Left lung (tissue), 10 donors: Measurements from ENCODE around the gene MACROD2. TPM values are rescaled to one million over a fixed set of nuclear protein-coding genes. Genes with fewer than 3 reads are reported as not detected.

ENCODE experiments used
- ATAC-seq: fragments of 200-7000 bp; cut with Tn5 transposase; one replicate; pipeline ENCODE4 v1.9.1; 2020; ENCODE audit warnings: moderate library complexity
- DNase-seq, 4 donors: peaks; one replicate each; pipeline ENCODE4 v3.0.0-alpha.2; 2013 to 2020
- H3K27ac ChIP-seq, 2 donors: fragments of 200-600 bp; sonication (generic) in 1 of 2; one replicate each; pipeline versions ENCODE4 v1.5.0 to v1.8.0; 2020 to 2021
- H3K27me3 ChIP-seq, 2 donors: fragments of 200-600 bp; sonication (generic) in 1 of 2; one replicate each; pipeline versions ENCODE4 v1.5.0 to v1.8.0; 2020 to 2021
- H3K36me3 ChIP-seq, 2 donors: fragments of 200-600 bp; sonication (generic) in 1 of 2; one replicate each; pipeline versions ENCODE4 v1.5.0 to v1.8.0; 2020 to 2021
- H3K4me1 ChIP-seq, 2 donors: fragments of 200-600 bp; one replicate each; pipeline ENCODE4 v1.8.0; 2021
- H3K4me3 ChIP-seq, 2 donors: fragments of 200-600 bp; sonication (generic) in 1 of 2; one replicate each; pipeline versions ENCODE4 v1.5.0 to v1.8.0; 2020 to 2021; ENCODE audit warnings: mild to moderate bottlenecking in 1 of 2
- H3K9me3 ChIP-seq, 2 donors: fragments of 200-600 bp; sonication (generic) in 1 of 2; one replicate each; pipeline versions ENCODE4 v1.5.0 to v1.8.0; 2020 to 2021
- intact Hi-C, 2 donors: fragments of 100-400 bp; cut with DNase I; formaldehyde crosslinking; loops; one replicate each; pipeline versions ENCODE4 v1.11.2 to v1.14.2; 2022
- polyA plus RNA-seq, 6 donors: library from polyadenylated mRNA; unstranded; fragments of 120-200 nt; gene quantifications; one replicate each; pipeline ENCODE4 v1.2.1, GENCODE V29; 2013; ENCODE audit not compliant: insufficient read length in 6 of 6
- total RNA-seq, 2 donors: library from RNA; stranded (reverse); fragmentation: NEBNext Ultra II Directional; extraction: Animal tissue kit (Norgen Biotek cat#: 25700); gene quantifications; one replicate each; pipeline ENCODE4 v1.2.1, GENCODE V29; 2021
- TF ChIP-seq, protein P1 (sequence below), 2 donors: fragments of 200-600 bp; sonication (generic) in 1 of 2; IDR thresholded peaks; one replicate each; pipeline versions ENCODE4 v1.5.0 to v1.8.0; 2021; ENCODE audit warnings: antibody characterized with exemption in 2 of 2
- donor health status: DM: no; HTN: yes; CAD: no.
- donor health status: DM: no; HTN: no; CAD: no.

Gene MACROD2
- total and polyA plus RNA-seq, 8 donors: 6.1 to 23.6 (median 8.9) TPM

DNA sequence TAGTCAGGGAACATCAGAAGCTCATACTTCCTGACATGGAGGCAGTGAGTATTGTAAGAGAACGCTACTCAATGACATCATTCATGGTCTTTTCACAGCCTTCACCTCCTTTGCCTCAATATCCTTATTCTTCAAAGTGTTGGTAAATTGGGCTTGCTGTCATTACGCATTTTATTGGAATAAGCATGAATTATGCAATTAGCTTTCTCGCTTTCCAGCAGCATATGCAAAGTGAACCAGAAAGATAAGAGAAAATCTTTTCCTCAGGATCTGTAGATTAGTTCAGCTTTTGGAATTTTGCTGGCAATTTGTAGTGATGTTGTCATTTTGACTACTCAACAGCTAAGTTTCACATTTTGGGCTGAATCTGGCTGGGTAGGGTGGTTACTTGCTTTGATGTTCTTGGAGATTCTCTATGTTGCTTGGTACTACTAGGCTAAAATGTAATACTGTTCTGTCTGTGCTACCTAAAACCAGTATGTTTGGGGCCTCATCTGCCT lies 1565.8 kb downstream of the MACROD2 start:
- ATAC-seq (no peak), DNase-seq (no peak)
- H3K4me1 ChIP-seq: no peaks in the 10 kb centered on the region
- no peaks in the 10 kb centered on the region for H3K9me3 ChIP-seq
- H3K27ac ChIP-seq: no peak overlapping the region
- TF ChIP-seq, protein P1, sequence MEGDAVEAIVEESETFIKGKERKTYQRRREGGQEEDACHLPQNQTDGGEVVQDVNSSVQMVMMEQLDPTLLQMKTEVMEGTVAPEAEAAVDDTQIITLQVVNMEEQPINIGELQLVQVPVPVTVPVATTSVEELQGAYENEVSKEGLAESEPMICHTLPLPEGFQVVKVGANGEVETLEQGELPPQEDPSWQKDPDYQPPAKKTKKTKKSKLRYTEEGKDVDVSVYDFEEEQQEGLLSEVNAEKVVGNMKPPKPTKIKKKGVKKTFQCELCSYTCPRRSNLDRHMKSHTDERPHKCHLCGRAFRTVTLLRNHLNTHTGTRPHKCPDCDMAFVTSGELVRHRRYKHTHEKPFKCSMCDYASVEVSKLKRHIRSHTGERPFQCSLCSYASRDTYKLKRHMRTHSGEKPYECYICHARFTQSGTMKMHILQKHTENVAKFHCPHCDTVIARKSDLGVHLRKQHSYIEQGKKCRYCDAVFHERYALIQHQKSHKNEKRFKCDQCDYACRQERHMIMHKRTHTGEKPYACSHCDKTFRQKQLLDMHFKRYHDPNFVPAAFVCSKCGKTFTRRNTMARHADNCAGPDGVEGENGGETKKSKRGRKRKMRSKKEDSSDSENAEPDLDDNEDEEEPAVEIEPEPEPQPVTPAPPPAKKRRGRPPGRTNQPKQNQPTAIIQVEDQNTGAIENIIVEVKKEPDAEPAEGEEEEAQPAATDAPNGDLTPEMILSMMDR (IDR thresholded peaks at IDR 0.05): no peak
- H3K4me3 ChIP-seq: no peak overlapping the region
- H3K27me3 ChIP-seq: no peaks in the 10 kb centered on the region
- H3K36me3 ChIP-seq: no peaks in the 10 kb centered on the region
- intact Hi-C loops: no loop called here

DNA sequence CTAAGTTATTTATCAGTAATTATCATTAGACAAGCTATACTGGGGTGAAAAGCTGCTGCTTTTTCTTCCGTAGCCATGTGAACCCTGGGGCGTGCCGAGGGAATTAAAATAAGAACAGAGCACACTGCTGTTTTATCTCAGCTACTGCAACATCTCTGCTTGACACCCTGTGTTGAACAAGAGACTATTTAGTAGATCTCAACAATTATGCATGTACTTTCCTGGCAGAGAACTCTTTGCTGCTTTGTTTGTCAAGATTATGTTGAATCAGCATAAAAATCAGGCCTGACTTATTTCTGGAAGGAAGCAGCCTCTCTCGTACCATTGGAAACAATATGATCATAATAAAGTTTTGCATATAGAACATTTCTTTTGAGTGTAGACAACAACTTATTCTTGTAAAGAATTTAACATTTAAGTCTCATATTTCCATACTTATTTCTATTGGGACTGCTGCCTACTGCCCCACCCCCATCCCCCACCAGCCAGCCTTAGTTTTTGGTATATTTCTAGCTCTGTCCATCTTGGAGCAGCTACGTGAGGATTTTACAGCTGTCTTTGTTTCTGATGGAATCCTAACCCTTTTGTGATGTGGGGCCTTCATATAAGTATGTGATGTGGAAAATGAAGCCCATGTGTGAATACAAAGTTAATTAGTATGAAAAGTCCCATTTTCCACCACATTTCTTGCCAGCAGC lies 1566.5 kb downstream of the MACROD2 start:
- Histone ChIP-seq H3K36me3 (no peaks in the 10 kb centered on the region), H3K4me1 (no peaks in the 10 kb centered on the region), H3K27me3 (no peaks in the 10 kb centered on the region), H3K4me3 (no peak overlapping the region), H3K9me3 (no peaks in the 10 kb centered on the region), H3K27ac (no peak overlapping the region)
- no peak for DNase-seq
- TF ChIP-seq, protein P1 (IDR thresholded peaks at IDR 0.05): no peak
- intact Hi-C loops: no loop called here
- ATAC-seq: no peak

DNA sequence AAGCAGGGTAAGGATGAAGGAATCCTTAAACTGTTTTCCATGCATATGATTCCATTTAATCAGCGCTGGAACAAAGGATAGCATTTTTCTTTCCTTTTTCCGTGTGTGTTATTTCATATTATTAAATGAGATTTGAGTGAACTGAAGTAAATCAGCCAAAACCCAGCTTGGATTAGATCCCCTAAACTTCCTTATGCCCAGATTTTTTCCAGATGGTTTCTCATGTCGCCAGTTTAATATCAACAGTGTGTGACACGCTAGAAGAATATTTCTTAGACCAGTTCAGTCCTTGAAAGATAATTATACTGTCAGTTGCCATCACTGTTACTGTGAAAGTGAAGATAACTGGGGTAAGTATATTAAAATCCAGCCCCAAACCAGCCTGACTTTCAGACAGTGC lies 1568.5 kb downstream of the MACROD2 start:
- intact Hi-C loops: no loop called here
- Histone ChIP-seq H3K36me3 (no peaks in the 10 kb centered on the region), H3K9me3 (no peaks in the 10 kb centered on the region), H3K27ac (no peak overlapping the region), H3K4me3 (no peak overlapping the region), H3K4me1 (no peaks in the 10 kb centered on the region), H3K27me3 (no peaks in the 10 kb centered on the region)
- ATAC-seq (no peak), DNase-seq (no peak)
- TF ChIP-seq, protein P1 (IDR thresholded peaks at IDR 0.05): no peak

DNA sequence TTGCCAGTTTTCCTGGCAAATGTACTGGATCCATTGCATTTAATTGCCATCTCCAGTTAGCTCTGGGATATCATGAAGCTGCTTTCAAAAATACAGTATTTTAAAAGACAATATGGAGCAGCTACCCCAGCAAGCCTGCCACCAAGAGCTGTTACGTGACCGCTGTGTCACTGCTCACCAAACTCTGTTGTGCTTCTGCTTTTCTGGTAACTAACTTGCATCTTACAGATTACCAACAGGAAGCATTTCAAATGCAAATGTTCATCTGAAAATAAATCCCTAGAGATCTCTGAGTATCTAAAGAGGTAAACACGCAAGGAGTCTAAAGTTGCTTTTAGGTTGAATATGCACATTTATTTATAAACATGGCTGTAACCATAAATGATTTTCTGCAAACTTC lies 1569.7 kb downstream of the MACROD2 start:
- no peaks in the 10 kb centered on the region for H3K4me1 ChIP-seq
- H3K36me3 ChIP-seq: no peaks in the 10 kb centered on the region
- TF ChIP-seq, protein P1 (IDR thresholded peaks at IDR 0.05): no peak
- ATAC-seq (no peak), DNase-seq (no peak)
- H3K27me3 ChIP-seq: no peaks in the 10 kb centered on the region
- no peaks in the 10 kb centered on the region for H3K9me3 ChIP-seq
- no peak overlapping the region for H3K27ac ChIP-seq
- intact Hi-C loops: no loop called here
- H3K4me3 ChIP-seq: no peak overlapping the region

DNA sequence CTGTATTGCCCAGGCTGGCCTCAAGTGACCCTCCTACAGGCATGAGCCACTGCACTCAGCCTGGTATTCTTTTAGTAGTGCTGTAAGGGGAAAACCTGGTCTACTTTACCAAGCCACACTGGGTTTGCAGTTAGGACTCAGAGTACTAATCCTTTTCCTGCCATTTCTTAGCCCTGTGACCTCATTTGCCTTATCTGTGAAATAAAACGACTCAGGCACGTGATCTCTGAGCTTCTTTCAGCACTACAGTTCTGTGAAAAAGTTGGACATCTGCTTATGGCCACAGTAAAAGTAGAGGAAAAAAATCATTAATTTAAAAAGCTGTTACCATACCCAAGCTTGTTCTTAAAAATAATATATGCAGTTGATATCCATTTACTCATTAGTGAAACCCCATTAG lies 1570.5 kb downstream of the MACROD2 start:
- ATAC-seq: no peak

More for the DNA sequence above, 1570.5 kb downstream of the MACROD2 start:
- no peaks in the 10 kb centered on the region for H3K27me3 ChIP-seq
- no peak overlapping the region for H3K4me3 ChIP-seq
- H3K36me3 ChIP-seq: no peaks in the 10 kb centered on the region
- DNase-seq: no peak
- no peaks in the 10 kb centered on the region for H3K9me3 ChIP-seq
- H3K4me1 ChIP-seq: no peaks in the 10 kb centered on the region
- TF ChIP-seq, protein P1 (IDR thresholded peaks at IDR 0.05): no peak
- no peak overlapping the region for H3K27ac ChIP-seq
- intact Hi-C loops: no loop called here
